Stimulated activated naive CD8-positive, alpha-beta T cell treated with anti-CD3 and anti-CD28 coated beads, Interleukin-15, amount 100 ng/mL, for 72 hours (primary cell): Measurements from ENCODE around the gene SHTN1.

Experiments used
- ATAC-seq: fragments of 150-1000 bp; cut with Tn5 transposase; 2 replicates; pipeline ENCODE4 v1.10.0; 2021; ENCODE audit warnings: mild to moderate bottlenecking, moderate library complexity
- DNase-seq, 2 donors: peaks; one replicate each; pipeline ENCODE4 v3.0.0; 2021 to 2022
- H3K27ac Mint-ChIP-seq, 2 donors: one replicate each; pipeline ENCODE4 v1.8.0; 2022; ENCODE audit warnings: mild to moderate bottlenecking in 2 of 2, mixed read lengths in 2 of 2, moderate library complexity in 2 of 2
- H3K27me3 Mint-ChIP-seq: one replicate; pipeline ENCODE4 v1.8.0; 2022; ENCODE audit warnings: mixed read lengths
- H3K4me1 Mint-ChIP-seq: one replicate; pipeline ENCODE4 v1.8.0; 2022; ENCODE audit warnings: mild to moderate bottlenecking, mixed read lengths
- H3K4me3 Mint-ChIP-seq, 2 donors: one replicate each; pipeline ENCODE4 v1.8.0; 2022; ENCODE audit warnings: mild to moderate bottlenecking in 2 of 2, mixed read lengths in 2 of 2, moderate library complexity in 1 of 2
- H3K9me3 Mint-ChIP-seq, 2 donors: one replicate each; pipeline ENCODE4 v1.8.0; 2022; ENCODE audit warnings: mixed read lengths in 2 of 2

The SHTN1 gene

DNA sequence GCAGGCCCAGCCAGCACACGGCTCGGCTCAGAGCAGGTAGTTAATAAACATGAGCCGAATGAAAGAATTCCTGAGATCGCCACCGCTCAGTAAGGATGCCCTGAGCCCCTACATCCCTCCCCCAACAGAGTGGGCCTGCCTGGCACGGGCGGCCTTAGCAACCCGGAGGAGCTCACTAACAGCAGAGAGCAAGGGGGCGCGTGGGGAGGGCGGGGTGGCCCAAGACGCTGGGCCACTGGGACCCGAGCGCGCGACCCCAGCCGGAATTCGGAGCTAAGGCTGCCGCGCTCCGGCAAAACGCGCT lies 156.1 kb downstream of the SHTN1 start:
- Mint-ChIP-seq H3K4me3 (peak overlapping the region; percentile 38 to 52), H3K27ac (peak overlapping the region in 1 of 2 donors; percentile 44), H3K4me1 (peaks cover 17% of the 10 kb centered on the region), H3K9me3 (peaks cover 6 to 8% of the 10 kb centered on the region in 2 donors), H3K27me3 (peaks cover 65% of the 10 kb centered on the region)
- DNase-seq, result no peak
- no peak for ATAC-seq

DNA sequence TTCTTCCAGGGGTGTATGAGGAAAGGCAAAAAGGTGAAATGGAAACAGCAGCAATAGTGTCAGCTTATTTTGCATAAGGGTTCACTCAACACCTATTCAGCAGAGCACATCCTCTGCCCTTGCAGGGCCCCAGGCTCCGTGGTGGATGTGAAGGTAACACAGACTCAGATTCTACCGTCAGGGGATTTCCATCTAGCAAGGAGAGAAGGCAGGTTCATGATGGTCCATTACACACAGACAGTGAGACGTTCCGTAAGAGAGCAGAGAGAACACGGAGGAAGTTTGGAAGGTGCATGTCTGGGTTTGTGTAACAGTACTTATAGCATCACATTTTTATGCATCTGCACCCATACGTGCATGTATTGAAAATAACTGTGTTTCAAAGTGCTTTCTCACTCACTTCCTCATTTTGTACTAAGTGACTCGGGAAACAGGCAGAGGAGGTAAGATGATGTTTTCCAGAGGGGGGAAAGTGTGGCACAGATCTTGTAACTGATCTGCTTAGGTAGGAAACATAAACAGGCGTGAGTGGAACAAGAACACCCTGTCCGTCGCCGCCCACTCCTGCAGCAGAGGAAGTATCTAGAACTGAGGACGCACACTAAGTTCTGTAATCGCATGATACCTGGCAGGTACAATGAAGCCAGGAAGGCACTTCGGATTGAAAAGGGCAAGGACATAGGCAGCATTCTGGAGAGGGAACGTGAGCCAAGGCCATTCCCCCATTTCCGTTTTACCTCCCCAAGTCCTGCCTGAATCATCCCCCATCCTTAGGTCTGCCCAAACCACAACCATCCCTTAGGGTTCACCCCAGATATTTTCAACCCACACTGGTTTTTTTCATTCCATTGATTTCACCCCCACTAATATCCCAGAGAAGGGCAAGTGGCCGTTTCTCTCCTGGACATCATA lies 156.7 kb downstream of the SHTN1 start:
- DNase-seq (peak; percentile 30 to 36), ATAC-seq (peak; percentile 92)
- H3K27me3 Mint-ChIP-seq, result peaks cover 65% of the 10 kb centered on the region
- H3K4me3 Mint-ChIP-seq, result peak overlapping the region; percentile 52 to 70
- peaks cover 6 to 8% of the 10 kb centered on the region in 2 donors for H3K9me3 Mint-ChIP-seq
- H3K4me1 Mint-ChIP-seq, result peaks cover 17% of the 10 kb centered on the region
- peak overlapping the region; percentile 44 to 68 for H3K27ac Mint-ChIP-seq

DNA sequence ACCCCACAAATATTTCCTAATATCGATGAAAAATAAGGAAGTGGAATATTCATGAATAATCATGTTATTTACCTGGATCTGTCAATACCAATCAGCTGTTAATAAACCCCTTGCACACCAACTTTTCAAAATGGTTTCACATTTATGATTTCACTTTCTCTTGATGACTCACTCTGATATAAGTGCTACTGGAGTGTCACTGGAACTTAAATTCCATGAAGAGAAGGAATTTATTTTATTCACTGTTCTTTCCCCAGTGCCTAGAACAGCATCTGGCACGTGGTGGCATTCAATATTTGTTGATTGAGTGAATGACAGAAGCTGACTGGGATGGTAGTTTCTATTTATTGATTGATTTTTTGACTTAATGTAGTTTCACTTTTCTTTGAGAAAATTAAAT lies 159.2 kb downstream of the SHTN1 start:
- no peak overlapping the region for H3K4me3 Mint-ChIP-seq
- H3K9me3 Mint-ChIP-seq, result no peaks in the 10 kb centered on the region
- peaks cover 45% of the 10 kb centered on the region for H3K27me3 Mint-ChIP-seq
- DNase-seq, result no peak
- H3K27ac Mint-ChIP-seq, result no peak overlapping the region
- no peak for ATAC-seq
- H3K4me1 Mint-ChIP-seq, result peaks cover 17% of the 10 kb centered on the region

DNA sequence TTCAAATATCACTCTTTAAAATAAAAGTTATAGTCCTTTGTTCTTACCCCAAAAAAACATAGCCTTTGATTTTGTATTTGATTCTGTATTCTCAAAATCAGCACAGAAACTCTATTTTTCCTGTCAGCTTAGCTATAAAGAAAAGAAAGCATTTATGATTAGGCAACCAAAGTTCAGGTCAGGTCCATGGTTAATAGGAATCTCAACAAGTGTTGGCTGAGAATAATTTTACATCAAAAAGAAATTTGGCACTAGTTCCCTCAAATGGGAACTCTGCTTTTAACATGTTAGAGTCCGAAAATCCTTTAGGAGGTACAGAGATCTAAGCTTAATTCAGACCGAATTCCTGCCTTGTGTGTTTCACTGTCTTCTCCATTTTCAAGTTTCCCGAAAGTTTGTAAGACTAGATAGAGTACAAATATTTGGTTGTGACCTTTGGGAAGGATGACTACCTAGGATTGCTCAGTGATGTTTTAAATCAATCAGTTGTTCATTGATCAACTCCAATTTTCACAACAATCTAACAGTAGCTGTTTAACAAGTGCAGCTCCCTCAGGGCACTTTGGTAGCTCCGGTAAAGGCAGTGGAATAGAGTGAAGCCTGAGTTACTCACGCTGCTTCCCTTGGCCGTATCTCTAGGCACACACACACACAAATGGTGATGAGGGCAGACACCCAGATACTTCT lies 164.5 kb downstream of the SHTN1 start:
- H3K4me1 Mint-ChIP-seq, result no peaks in the 10 kb centered on the region
- DNase-seq (no peak), ATAC-seq (no peak)
- no peaks in the 10 kb centered on the region for H3K9me3 Mint-ChIP-seq
- no peak overlapping the region for H3K4me3 Mint-ChIP-seq
- H3K27me3 Mint-ChIP-seq, result peaks cover 5% of the 10 kb centered on the region
- H3K27ac Mint-ChIP-seq, result no peak overlapping the region

DNA sequence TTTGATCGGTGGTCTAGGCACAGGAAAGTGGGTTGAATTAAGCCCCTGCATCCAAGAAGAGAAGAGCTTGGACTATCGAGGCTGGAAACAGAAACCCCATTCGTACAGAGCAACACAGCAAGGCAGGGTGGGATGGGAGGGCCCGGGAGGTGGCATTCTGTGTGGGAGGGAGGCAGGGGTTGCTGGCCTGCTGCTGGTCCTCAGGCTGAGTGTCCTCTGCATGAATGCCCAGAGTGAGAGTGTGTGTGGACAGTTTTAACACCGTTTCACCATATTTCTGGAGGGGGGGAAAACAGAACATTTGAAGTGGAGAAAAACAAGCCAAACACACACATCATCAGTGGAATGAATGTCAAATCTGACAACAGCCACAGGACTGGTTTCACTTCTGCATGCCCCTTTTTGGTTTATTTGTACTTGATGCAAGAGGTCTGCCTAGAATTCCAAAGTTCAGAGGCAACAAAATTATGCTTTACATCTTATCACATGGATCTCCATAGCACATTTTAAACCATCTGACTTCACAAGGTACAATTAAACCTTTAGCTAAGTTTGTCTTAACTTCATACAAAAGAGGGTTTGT lies 166.8 kb downstream of the SHTN1 start:
- ATAC-seq, result no peak
- no peak for DNase-seq
- peak overlapping the region in 1 of 2 donors; percentile 63 for H3K27ac Mint-ChIP-seq
- H3K4me1 Mint-ChIP-seq, result no peaks in the 10 kb centered on the region
- H3K27me3 Mint-ChIP-seq, result peaks cover 23% of the 10 kb centered on the region
- H3K9me3 Mint-ChIP-seq, result no peaks in the 10 kb centered on the region
- H3K4me3 Mint-ChIP-seq, result no peak overlapping the region

DNA sequence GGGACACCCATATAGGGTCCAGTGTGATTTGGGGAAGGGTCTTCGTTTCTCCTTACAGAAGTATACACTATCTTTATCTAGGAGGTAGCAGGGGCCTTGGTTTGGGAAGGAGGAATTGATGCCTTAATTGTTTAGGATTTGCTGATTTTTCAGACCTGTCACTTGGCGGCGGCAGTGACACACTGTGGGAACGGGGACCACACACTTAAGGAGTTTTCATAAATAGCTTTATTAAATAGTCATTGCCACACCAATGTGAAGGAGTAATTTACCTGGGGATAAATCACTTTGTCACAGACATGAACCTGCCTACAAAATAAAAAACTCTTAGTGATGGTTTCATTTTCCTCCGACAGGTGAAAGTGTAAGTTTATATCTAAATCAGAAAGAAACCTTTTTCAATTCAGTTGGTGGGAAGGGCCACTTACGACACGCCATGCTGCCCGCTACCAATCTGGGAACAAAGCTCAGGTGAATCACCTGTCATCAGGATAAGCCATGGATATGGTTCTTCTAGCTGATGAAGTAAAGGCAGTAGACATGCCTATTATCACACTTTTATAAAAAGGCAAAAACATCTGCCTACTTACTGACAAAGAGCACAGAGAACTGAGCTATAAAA lies 168.0 kb downstream of the SHTN1 start:
- H3K27ac Mint-ChIP-seq, result no peak overlapping the region
- no peak overlapping the region for H3K4me3 Mint-ChIP-seq
- no peaks in the 10 kb centered on the region for H3K4me1 Mint-ChIP-seq
- ATAC-seq (no peak), DNase-seq (no peak)
- no peaks in the 10 kb centered on the region for H3K9me3 Mint-ChIP-seq
- H3K27me3 Mint-ChIP-seq, result peaks cover 25% of the 10 kb centered on the region

DNA sequence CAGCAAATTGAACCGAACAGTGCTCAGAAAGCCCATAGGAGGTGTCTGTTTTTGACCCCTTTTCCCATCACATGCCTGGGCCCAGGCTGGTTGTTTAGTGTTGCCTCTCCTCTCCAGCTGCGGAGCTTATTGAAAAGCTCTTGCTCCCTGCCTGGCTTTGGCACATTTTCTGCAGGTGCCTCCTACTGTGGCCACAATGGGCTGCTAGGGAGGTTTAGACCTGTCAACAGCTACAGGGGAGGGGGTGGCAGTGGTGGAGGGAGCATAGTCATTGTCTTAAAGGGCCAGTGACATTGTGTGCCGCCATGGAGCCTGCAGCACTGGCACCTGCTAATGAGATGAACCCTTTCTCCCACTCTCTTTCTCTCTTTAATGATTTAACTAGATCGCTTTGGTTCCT lies 168.9 kb downstream of the SHTN1 start:
- no peak for DNase-seq
- Mint-ChIP-seq H3K27me3 (peaks cover 31% of the 10 kb centered on the region), H3K9me3 (no peaks in the 10 kb centered on the region), H3K4me1 (no peaks in the 10 kb centered on the region), H3K4me3 (no peak overlapping the region), H3K27ac (no peak overlapping the region)
- ATAC-seq, result no peak

DNA sequence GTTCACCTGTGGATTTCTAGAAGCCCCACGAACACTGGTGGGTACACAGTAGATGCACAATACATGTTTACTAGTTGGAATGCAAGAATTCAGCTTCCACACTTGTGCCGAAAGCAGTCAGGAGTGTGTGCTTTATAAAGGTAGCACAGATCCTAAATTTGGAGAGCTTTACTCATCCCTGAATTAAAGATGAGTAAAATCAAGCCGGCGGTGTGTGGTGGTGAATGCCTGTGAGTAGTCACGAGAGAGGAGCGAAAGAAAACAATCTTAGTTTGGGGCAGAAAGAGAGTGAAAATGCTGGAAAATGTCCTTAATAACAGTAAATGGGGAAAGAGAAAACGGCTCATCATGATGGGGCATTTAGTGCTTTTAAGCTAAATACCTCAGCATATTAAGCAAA lies 169.3 kb downstream of the SHTN1 start:
- peaks cover 31% of the 10 kb centered on the region for H3K27me3 Mint-ChIP-seq
- no peak overlapping the region for H3K27ac Mint-ChIP-seq
- H3K9me3 Mint-ChIP-seq, result no peaks in the 10 kb centered on the region
- no peak overlapping the region for H3K4me3 Mint-ChIP-seq
- ATAC-seq (no peak), DNase-seq (no peak)
- no peaks in the 10 kb centered on the region for H3K4me1 Mint-ChIP-seq

DNA sequence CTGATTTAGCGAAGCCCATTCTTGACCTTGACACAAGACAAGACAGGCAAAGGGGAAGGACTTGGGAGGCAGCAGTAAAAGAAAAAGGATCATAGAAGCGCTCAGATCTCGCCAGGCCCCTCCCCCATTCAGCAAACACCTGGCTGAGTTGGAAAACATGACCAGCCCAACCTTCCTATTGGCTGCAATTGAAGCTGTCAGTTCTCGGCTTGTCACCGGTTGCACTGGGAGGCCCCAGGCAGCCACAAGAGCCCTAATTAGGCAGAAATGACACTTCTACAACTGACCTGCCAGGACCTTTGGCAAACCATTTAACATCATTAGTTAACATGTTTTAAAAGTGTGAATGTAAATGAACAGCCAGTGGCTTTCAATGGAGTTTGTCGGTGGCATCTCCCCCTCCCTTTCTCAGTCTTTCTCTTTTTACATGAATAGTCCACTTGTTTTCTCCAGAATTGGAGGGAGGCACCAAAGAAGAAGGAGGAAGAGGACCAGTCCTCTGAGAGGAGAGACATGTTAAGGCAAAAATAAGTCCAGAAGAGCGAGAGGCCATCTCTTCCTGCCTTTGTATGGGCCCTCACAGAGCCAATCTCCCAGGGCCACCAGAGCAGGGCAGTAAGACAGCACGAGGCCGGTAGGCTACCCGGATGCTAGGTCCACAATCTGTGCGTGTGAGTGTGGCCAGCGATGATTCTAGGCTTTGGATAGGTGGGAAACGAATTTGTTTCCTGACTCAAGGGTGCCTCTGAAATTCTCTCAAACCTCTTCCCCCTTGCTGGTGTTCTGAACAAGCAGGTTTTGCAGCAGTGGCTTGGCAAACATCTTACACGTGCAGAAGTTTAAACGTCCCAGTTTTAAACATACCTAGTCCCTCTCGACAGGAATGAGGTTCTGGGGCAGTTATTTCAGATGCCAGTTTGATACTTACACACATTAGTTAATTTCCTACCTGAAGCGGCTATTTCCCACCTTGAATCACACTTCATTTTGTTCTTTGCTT lies 170.7 kb downstream of the SHTN1 start:
- H3K4me3 Mint-ChIP-seq, result no peak overlapping the region
- no peak overlapping the region for H3K27ac Mint-ChIP-seq
- no peak for ATAC-seq
- DNase-seq, result no peak
- no peaks in the 10 kb centered on the region for H3K4me1 Mint-ChIP-seq
- peaks cover 39% of the 10 kb centered on the region for H3K27me3 Mint-ChIP-seq
- H3K9me3 Mint-ChIP-seq, result no peaks in the 10 kb centered on the region

DNA sequence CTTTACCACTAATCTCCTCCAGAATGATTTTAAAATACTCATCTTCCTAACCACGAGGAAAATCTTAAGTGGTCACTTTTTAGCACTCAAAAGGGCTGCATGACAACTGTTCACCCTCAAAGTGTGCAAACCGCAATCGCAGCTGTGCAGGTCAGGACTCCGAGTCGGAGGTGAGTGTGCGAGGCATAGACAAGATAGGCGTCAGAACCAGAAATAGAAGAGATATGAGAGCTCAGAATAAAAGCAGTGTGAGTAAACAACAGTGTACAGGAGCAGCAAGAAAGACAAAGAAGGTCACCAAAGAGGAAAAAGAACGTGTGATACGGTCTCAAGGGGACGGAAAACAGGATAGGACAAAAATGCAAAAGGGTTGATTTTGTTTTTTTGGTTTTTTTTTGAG lies 173.2 kb downstream of the SHTN1 start:
- Mint-ChIP-seq H3K4me3 (no peak overlapping the region), H3K4me1 (no peaks in the 10 kb centered on the region), H3K9me3 (no peaks in the 10 kb centered on the region), H3K27ac (no peak overlapping the region), H3K27me3 (peaks cover 39% of the 10 kb centered on the region)
- ATAC-seq, result no peak
- DNase-seq, result no peak
